ENCODE measurements around the gene SLC6A14.

SLC6A14 gene, protein sequence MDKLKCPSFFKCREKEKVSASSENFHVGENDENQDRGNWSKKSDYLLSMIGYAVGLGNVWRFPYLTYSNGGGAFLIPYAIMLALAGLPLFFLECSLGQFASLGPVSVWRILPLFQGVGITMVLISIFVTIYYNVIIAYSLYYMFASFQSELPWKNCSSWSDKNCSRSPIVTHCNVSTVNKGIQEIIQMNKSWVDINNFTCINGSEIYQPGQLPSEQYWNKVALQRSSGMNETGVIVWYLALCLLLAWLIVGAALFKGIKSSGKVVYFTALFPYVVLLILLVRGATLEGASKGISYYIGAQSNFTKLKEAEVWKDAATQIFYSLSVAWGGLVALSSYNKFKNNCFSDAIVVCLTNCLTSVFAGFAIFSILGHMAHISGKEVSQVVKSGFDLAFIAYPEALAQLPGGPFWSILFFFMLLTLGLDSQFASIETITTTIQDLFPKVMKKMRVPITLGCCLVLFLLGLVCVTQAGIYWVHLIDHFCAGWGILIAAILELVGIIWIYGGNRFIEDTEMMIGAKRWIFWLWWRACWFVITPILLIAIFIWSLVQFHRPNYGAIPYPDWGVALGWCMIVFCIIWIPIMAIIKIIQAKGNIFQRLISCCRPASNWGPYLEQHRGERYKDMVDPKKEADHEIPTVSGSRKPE

DNA sequence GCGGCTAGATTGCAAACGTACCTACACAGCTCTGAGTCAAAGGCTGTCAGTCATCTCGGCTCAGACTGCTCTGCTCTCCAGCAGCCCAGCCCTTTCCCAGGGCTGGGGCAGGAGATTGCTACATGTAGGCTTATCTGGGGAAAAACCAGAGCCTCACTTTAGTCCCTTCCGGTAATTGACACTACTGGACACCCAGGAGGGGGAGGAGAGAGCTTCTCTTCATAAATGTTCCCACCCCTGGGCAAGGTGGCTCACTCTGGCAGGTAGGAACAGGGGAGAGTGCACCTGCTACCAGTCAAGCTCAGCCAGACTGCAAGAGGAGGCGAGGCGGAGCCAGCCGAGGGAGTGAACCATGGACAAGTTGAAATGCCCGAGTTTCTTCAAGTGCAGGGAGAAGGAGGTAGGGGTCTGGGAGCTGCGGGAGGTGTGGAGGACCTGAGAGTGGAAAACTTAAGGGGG is at the start of gene SLC6A14:
Gene SLC6A14, plus strand, starts transcription at position 249 of the 459 bp plus-strand sequence. Its CDS starts 104 bp downstream, at position 353.
- DNase-seq = no peak

DNA sequence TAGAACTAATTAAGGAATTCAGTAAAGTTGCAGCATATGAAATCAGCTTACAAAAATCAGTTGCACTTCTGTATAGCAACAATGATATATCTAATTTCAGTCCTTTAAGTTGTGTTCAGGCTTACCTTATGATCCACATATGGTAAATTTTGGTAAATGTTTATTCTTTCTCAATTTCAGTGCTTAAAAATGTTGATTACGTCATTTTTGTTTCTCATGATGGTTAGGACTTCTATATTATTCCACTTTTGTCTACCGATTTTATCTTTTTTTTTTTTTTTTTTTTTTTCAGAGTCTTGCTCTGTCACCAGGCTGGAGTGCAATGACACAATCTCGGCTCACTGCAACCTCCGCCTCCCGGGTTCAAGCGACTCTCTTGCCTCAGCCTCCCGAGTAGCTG is 40.7 kb upstream of the SLC6A14 start:
- DNase-seq = no peak

DNA sequence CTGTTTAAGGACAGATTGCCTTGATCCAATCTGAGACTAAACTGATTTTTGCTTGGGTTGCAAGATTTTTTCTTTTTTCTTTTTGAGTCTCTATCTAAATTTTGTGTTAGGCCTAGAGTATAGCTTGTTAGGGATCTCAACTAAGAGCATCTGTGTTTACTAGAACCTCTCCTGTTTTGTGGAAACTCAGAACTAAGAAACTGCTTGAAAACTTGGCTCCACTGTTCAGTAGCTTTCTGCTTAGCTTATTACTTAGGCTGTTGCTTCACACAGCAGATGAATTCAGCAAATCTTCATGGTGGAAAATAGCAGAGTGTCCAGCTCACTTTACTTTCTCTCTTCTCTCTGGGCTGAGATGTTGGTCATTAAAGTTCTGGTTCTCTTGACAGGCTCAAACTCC is 36.7 kb upstream of the SLC6A14 start:
- DNase-seq = no peak

DNA sequence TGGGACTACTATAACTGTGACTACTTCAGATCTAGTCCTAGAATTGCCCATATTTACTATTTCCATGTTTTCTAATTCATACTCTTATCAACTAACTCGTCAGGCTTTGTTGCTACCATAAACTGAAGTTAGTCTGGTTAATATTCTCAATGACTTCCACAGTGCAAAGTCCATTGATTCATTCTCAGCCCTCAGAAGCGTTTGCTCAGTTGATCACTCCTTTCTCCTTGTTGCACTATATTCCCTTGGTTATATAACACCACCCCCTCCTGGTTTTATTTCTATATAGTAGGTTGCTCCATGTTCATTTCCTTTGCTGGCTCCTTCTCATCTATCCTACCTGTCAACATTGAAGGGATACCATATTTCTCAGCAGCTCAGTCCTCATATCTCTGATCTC is 27.2 kb upstream of the SLC6A14 start:
- no peak for DNase-seq

DNA sequence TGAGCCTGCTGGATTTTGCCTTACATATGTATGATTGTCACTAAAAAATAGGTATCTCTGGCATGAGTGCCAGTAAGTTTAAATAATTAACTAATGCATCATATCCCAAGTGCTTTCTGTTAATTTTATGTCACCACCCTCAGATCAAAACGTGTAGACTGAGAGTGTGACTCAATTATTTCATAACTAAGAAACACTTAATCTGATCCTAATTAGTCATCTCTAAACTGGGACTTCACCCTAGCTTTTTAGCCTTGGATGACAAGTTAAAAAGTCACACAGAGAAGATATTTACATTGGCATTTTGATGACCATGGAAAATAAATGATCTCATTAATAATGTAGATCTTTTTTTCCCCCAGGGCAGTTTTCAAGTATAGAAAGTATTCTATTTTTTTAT is 23.1 kb upstream of the SLC6A14 start:
- no peak for DNase-seq

DNA sequence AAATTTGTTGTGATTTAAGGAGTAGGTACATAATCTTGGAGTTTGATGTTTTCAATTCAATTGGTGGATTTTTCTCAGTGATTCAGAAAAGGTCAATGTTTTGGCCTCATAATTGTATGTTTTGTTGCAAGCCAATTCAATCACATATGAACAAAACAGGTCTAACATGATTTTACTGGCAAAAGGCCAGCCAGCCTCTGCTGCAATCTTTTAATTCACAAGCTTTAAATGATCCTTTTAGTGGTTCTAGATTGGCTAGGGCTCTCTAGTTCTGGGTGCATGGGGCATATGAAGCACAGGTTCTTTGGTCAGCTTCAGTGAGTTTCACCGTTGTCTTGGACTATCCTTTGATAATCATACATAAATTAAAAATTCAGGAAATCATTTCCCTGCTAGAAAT is 19.2 kb upstream of the SLC6A14 start:
- no peak for DNase-seq

DNA sequence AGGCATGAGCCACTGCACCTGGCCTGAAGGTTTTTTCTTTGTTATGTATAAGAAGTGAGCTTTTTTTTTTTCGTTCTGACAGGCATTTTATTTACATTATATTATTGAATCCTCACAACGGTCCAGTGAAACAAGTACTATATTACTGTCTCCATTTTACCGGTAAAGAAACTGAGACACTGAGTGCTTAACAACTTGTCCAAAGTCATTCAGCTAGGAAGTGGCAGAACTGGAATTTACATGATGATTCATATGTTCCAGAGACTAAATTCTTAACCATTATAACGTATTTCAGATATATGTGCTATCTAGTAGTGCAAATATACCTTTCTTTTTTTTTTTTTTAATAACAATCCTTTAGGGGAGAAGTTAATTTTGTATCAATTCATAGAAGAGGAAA is 18.4 kb upstream of the SLC6A14 start:
- DNase-seq = no peak

DNA sequence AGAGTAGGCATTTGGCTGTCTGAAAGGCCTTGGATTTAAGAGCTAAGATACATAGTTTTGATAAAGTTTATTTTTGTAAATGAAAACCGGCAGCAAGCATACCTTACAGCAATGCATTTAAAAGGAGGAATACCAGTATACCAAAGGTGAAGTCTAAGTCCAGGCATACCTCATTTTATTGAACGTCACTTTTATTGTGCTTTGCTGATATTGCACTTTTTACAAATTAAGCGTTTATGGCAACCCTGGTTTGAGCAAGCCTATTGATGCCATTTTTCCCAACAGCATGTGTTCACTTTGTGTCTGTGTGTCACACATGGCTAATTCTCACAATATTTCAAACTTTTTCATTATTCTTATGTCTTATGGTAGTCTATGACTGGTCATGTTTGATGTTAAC is 8.4 kb upstream of the SLC6A14 start:
- no peak for DNase-seq

DNA sequence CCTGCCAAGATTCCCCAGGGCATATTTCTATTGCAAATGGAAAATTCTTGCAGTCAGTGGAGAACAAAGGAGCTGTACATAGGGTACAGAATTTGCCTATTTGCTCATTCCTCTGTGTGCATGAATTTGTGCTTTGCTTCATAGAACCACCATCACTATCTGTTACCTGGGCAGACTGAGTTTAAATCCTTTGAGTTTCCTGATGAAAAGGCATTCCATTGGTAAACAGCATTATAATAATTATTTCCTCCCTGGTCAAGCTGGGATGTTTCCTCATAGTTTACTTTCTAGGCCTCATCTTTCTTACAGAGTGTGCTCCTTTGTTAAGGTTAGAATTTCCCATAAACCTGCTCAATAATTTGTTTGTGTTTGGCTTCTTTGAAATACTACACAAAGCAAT is 809 bp upstream of the SLC6A14 start:
- DNase-seq = no peak

DNA sequence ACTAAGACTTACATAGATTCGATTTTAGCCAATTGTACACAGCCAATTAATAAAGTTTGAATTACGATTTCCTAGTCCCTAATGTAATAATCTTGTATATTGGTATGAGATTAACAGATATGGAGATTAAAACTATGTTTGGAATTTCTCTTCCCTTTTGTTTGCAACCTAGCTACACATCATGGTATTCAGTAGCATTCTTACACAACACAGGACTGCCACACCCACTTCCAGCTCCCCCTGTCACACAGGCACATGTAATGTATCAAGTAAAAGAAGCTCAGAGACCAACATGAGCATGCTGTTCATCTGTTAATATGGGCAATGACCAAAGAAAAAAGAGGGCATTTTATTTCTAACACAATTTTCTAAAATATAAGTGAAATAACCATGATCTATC is 12.8 kb downstream of the SLC6A14 start:
- no peak for DNase-seq

DNA sequence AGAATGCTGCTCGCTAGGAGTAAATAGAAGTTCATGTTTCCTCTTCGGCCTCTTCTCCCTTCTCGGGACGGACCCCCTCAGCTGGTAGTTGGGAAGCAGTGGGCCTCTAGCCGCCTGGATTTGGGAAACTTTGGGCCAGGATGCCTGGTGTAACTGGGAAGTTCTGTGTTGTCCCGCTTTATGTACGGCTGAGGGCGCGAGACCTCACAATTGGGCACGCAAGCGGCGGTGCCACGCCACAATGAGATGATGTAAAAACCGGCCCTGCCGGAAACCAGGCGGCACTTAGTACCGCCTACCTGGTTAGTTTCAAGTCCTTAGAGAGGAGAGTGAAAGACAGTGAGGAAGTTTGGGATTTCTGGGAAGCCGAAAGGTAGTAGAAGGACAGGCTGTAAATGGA is 26.4 kb downstream of the SLC6A14 start, which contains the start of gene CT83:
Gene CT83, minus strand, starts transcription at position 155 of the 400 bp plus-strand sequence. Its CDS starts 120 bp downstream, at position 35.
- DNase-seq = no peak

DNA sequence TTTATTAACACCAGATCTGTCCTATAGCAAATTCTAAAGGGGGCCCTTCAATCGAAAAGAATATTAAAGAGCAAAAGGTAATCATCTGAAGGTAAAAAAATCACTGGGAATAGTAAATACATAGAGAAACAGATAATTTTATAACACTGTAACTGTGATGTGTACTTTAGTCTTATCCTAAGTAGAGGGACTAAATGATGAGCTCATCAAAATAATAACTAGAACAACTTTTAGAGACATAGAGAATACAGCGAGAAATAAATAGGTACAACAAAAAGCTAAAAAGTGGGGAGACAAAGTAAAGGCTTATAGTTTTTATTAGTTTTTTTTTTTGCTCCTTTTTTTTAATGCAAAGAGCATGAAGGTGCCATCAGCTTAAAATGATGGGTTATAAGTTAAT is 43.7 kb downstream of the SLC6A14 start:
- DNase-seq = no peak

DNA sequence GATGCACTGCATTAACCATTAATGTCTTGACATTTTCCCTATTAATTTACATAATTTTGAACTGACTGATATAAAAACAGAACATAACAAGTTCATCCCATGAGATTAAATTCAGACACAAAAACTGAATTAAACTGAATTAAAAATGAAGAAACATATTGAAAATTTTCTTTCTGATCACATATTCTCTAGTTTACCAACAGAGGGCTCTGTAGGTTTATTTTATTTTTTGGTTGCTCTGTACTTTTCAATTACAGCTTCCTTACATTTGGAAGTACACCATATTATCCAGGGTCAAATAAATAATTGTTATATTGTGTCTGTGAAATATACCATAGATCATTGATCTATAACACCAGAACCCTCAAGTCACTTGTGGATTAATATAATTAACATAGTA is 53.7 kb downstream of the SLC6A14 start:
- DNase-seq = no peak

DNA sequence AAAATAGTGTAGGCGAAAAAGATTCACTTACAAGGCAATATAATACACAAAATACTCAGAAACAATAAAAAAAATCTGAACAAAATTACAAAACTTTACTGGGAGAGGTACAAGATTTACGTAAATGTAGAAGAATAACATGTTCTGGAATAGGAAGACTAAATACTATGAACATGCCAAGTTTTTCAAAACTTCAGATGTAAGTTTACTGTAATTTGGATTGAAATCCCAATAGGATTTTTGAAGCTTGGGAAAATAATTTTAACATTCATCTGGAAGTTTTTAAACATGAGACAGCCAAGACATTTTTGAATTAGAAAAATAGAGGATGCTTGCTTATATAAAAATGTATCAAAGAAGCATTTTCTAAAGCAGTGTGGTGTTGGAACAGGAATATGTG is 56.9 kb downstream of the SLC6A14 start:
- no peak for DNase-seq

DNA sequence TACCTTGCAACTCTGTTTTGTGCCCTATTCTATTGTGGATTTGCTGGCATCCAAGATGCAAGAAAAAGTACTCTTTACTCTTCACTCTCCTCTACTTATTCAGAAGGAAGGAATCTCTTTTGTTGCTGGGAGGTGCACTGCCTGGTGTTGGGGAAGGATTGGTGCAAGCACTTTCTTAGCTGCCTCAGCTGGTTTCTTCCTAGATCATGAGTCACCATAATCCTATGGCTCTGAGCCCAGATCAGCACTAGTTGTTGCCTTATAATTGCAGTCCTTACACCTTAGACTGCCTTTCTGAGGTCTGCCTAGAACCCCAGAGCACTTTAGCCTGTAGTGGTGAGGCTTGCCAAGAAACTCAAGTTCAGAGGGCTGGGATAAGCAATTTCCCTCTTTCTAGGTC is 63.4 kb downstream of the SLC6A14 start:
- DNase-seq = no peak

All from NCI-H226 (cell line).